HS-5 (cell line): ENCODE results near the gene RAD9A.

Experiments
- DNase-seq: peaks from one replicate; pipeline ENCODE4 v3.0.0-alpha.2; 2012; ENCODE audit warnings: low read depth

The RAD9A gene

GRCh38 chr11:67375320-67376055, 16.3 kb upstream of the RAD9A start:
- DNase-seq = no peak

GRCh38 chr11:67376063-67376820, 15.5 kb upstream of the RAD9A start:
- no peak for DNase-seq

- DNase-seq = no peak
These were observed 14.6 kb upstream of the RAD9A start for GRCh38 chr11:67376873-67377808.

- DNase-seq = no peak
These were observed 13.2 kb upstream of the RAD9A start for GRCh38 chr11:67378544-67378943.

GRCh38 chr11:67379061-67380058, 12.4 kb upstream of the RAD9A start:
- DNase-seq = no peak

- no peak for DNase-seq
These were observed 10.4 kb upstream of the RAD9A start for GRCh38 chr11:67381244-67381972.

GRCh38 chr11:67382276-67383136, 9.3 kb upstream of the RAD9A start:
- no peak for DNase-seq

- no peak for DNase-seq
These were observed 6.9 kb upstream of the RAD9A start for GRCh38 chr11:67384851-67385366.

GRCh38 chr11:67387069-67387468, 4.7 kb upstream of the RAD9A start:
- DNase-seq = no peak

GRCh38 chr11:67387518-67387917, 4.3 kb upstream of the RAD9A start:
- DNase-seq = no peak

GRCh38 chr11:67389477-67389876, 2.3 kb upstream of the RAD9A start:
- DNase-seq = no peak

- DNase-seq = no peak
These were observed 861 bp upstream of the RAD9A start for GRCh38 chr11:67390947-67391303.

GRCh38 chr11:67392183-67392715, 463 bp downstream of the RAD9A start:
- no peak for DNase-seq

- no peak for DNase-seq
These were observed 1.7 kb downstream of the RAD9A start for GRCh38 chr11:67393437-67393836.

GRCh38 chr11:67393990-67394389, 2.2 kb downstream of the RAD9A start:
- no peak for DNase-seq

- DNase-seq = no peak
These were observed 3.9 kb downstream of the RAD9A start for GRCh38 chr11:67395555-67396258.

GRCh38 chr11:67396259-67396581, 4.4 kb downstream of the RAD9A start:
- DNase-seq = no peak

GRCh38 chr11:67396587-67397389, 5.0 kb downstream of the RAD9A start:
- no peak for DNase-seq
